ENCODE results near the gene DSTYK. TPM values are rescaled to one million over a fixed set of nuclear protein-coding genes. Genes with fewer than 3 reads are reported as not detected.

The DSTYK gene
- total RNA-seq, 1 experiment from 2014 or later, result 11.3 TPM

- H3K27ac ChIP-seq (ENCODE audit: low read length), result no peak overlapping the region
- no TSS peak for BruUV-seq (replicated peaks)
- intact Hi-C loops (cut with micrococcal nuclease; ENCODE audit: unreplicated experiment), result no loop called here
- no peak for DNase-seq (ENCODE audit: low read depth, low spot score)
- H3K27me3 ChIP-seq (ENCODE audit: control insufficient read depth, insufficient read depth, low read length), result no peaks in the 10 kb centered on the region
- no peaks in the 10 kb centered on the region for H3K36me3 ChIP-seq (ENCODE audit: control insufficient read depth, insufficient read depth, low read length)
- no peak overlapping the region for H3K4me3 ChIP-seq (ENCODE audit: low read depth in 2 of 2, low read length in 2 of 2)
- in situ Hi-C loops (cut with HindIII; ENCODE audit: low pct_unique_long_range_greater_than_20kb, low sequenced_read_pairs), result no loop called here
- ATAC-seq, result no peak
- TF ChIP-seq, protein P1, sequence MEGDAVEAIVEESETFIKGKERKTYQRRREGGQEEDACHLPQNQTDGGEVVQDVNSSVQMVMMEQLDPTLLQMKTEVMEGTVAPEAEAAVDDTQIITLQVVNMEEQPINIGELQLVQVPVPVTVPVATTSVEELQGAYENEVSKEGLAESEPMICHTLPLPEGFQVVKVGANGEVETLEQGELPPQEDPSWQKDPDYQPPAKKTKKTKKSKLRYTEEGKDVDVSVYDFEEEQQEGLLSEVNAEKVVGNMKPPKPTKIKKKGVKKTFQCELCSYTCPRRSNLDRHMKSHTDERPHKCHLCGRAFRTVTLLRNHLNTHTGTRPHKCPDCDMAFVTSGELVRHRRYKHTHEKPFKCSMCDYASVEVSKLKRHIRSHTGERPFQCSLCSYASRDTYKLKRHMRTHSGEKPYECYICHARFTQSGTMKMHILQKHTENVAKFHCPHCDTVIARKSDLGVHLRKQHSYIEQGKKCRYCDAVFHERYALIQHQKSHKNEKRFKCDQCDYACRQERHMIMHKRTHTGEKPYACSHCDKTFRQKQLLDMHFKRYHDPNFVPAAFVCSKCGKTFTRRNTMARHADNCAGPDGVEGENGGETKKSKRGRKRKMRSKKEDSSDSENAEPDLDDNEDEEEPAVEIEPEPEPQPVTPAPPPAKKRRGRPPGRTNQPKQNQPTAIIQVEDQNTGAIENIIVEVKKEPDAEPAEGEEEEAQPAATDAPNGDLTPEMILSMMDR (IDR thresholded peaks at IDR 0.05), result no peak
- TF ChIP-seq SIN3A (IDR thresholded peaks at IDR 0.05; ENCODE audit: borderline replicate concordance, insufficient read depth, low read depth, low read length), result no peak
- TF ChIP-seq POLR2AphosphoS5 (IDR thresholded peaks at IDR 0.05; ENCODE audit: low read depth, low read length), result no peak
- no peak for TF ChIP-seq TCF7L2 (IDR thresholded peaks at IDR 0.05; ENCODE audit: low read depth, low read length)
- TF ChIP-seq, protein P2, sequence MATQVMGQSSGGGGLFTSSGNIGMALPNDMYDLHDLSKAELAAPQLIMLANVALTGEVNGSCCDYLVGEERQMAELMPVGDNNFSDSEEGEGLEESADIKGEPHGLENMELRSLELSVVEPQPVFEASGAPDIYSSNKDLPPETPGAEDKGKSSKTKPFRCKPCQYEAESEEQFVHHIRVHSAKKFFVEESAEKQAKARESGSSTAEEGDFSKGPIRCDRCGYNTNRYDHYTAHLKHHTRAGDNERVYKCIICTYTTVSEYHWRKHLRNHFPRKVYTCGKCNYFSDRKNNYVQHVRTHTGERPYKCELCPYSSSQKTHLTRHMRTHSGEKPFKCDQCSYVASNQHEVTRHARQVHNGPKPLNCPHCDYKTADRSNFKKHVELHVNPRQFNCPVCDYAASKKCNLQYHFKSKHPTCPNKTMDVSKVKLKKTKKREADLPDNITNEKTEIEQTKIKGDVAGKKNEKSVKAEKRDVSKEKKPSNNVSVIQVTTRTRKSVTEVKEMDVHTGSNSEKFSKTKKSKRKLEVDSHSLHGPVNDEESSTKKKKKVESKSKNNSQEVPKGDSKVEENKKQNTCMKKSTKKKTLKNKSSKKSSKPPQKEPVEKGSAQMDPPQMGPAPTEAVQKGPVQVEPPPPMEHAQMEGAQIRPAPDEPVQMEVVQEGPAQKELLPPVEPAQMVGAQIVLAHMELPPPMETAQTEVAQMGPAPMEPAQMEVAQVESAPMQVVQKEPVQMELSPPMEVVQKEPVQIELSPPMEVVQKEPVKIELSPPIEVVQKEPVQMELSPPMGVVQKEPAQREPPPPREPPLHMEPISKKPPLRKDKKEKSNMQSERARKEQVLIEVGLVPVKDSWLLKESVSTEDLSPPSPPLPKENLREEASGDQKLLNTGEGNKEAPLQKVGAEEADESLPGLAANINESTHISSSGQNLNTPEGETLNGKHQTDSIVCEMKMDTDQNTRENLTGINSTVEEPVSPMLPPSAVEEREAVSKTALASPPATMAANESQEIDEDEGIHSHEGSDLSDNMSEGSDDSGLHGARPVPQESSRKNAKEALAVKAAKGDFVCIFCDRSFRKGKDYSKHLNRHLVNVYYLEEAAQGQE (IDR thresholded peaks at IDR 0.05; ENCODE audit: insufficient read depth in 1 of 2, low read depth in 2 of 2, low read length in 1 of 2), result no peak
- POLR2A ChIA-PET, result no interaction called here
- CTCF ChIA-PET, result interaction anchor here (1.3 kb wide), 1 partner anchor 15 kb away, joined by 3 read pairs; no protein-coding TSS in a partner anchor
- H3K9me3 ChIP-seq (ENCODE audit: control insufficient read depth, insufficient read depth, low read depth, low read length), result no peaks in the 10 kb centered on the region
- no peaks in the 10 kb centered on the region for H3K4me1 ChIP-seq (ENCODE audit: control insufficient read depth, insufficient read depth, low read length)
Measured at GRCh38 chr1:205245096-205245495, 33.6 kb upstream of the DSTYK start.

DNA sequence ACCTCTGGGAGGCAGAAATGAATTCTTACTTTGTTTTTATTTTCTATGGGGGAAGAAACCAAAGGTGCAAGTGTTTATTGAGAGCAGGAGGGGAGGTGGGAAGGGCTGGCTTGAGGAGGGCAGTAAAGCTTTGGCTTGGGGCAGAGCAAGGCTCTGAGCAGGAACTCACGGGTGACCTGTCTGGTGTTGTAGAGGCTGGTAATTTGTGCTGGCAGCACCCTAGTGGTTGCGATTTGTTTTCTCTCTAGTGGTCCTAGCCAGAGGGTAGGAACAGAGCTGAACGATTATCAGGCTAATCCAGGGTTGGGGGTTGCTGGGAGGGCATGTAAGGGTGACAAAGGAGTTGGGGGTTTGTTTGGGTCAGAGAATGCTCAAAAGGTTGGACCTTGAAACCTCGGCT, 32.9 kb upstream of the DSTYK start:
- Histone ChIP-seq H3K9me3 (ENCODE audit: control insufficient read depth, insufficient read depth, low read depth, low read length) (no peaks in the 10 kb centered on the region), H3K4me1 (ENCODE audit: control insufficient read depth, insufficient read depth, low read length) (no peaks in the 10 kb centered on the region), H3K27ac (ENCODE audit: low read length) (no peak overlapping the region), H3K36me3 (ENCODE audit: control insufficient read depth, insufficient read depth, low read length) (no peaks in the 10 kb centered on the region), H3K4me3 (ENCODE audit: low read depth in 2 of 2, low read length in 2 of 2) (no peak overlapping the region), H3K27me3 (ENCODE audit: control insufficient read depth, insufficient read depth, low read length) (no peaks in the 10 kb centered on the region)
- TF ChIP-seq SIN3A (IDR thresholded peaks at IDR 0.05; ENCODE audit: borderline replicate concordance, insufficient read depth, low read depth, low read length), result no peak
- no peak for TF ChIP-seq POLR2AphosphoS5 (IDR thresholded peaks at IDR 0.05; ENCODE audit: low read depth, low read length)
- no peak for TF ChIP-seq TCF7L2 (IDR thresholded peaks at IDR 0.05; ENCODE audit: low read depth, low read length)
- TF ChIP-seq, protein P2 (IDR thresholded peaks at IDR 0.05; ENCODE audit: insufficient read depth in 1 of 2, low read depth in 2 of 2, low read length in 1 of 2), result no peak
- TF ChIP-seq, protein P1 (IDR thresholded peaks at IDR 0.05), result no peak
- ATAC-seq, result no peak
- ChIA-PET CTCF (interaction anchor here (1.0 to 1.3 kb wide), 2 partner anchors 15 kb away, joined by 3 read pairs; no protein-coding TSS in a partner anchor), POLR2A (no interaction called here)
- in situ Hi-C loops (cut with HindIII; ENCODE audit: low pct_unique_long_range_greater_than_20kb, low sequenced_read_pairs), result no loop called here
- BruUV-seq (replicated peaks), result no TSS peak
- no peak for DNase-seq (ENCODE audit: low read depth, low spot score)
- intact Hi-C loops (cut with micrococcal nuclease; ENCODE audit: unreplicated experiment), result no loop called here
